Activated T-helper 17 cell treated with anti-CD3 and anti-CD28 coated beads, Interleukin-2, amount 50 U/mL, for 72 hours (primary cell): ENCODE data around the gene USP34. TPM values are rescaled to one million over a fixed set of nuclear protein-coding genes. Genes with fewer than 3 reads are reported as not detected.
"Not testable (repeated sequence)": the region's sequence is repeated elsewhere in the genome, so short reads cannot be mapped to it uniquely, and the experiment has no call there.

Source experiments
- ATAC-seq: fragments of 150-1000 bp; cut with Tn5 transposase; replicated peaks from 2 replicates; pipeline ENCODE4 v1.10.0; 2021; ENCODE audit warnings: mild to moderate bottlenecking, moderate library complexity
- H3K27ac Mint-ChIP-seq: one replicate; pipeline ENCODE4 v1.8.0; 2022; ENCODE audit warnings: mixed read lengths
- H3K27me3 Mint-ChIP-seq: one replicate; pipeline ENCODE4 v1.8.0; 2022; ENCODE audit warnings: mixed read lengths
- H3K36me3 Mint-ChIP-seq: one replicate; pipeline ENCODE4 v1.8.0; 2022; ENCODE audit warnings: low read depth, mild to moderate bottlenecking, mixed read lengths
- H3K4me1 Mint-ChIP-seq: one replicate; pipeline ENCODE4 v1.8.0; 2022; ENCODE audit warnings: mixed read lengths
- H3K4me3 Mint-ChIP-seq: one replicate; pipeline ENCODE4 v1.8.0; 2022; ENCODE audit warnings: mild to moderate bottlenecking, mixed read lengths
- H3K9me3 Mint-ChIP-seq: one replicate; pipeline ENCODE4 v1.8.0; 2022; ENCODE audit warnings: mixed read lengths
- total RNA-seq, 2 donors: library from RNA; stranded (reverse); gene quantifications; one replicate each; pipeline ENCODE4 v1.2.3, GENCODE V29; 2022

USP34 gene, protein sequence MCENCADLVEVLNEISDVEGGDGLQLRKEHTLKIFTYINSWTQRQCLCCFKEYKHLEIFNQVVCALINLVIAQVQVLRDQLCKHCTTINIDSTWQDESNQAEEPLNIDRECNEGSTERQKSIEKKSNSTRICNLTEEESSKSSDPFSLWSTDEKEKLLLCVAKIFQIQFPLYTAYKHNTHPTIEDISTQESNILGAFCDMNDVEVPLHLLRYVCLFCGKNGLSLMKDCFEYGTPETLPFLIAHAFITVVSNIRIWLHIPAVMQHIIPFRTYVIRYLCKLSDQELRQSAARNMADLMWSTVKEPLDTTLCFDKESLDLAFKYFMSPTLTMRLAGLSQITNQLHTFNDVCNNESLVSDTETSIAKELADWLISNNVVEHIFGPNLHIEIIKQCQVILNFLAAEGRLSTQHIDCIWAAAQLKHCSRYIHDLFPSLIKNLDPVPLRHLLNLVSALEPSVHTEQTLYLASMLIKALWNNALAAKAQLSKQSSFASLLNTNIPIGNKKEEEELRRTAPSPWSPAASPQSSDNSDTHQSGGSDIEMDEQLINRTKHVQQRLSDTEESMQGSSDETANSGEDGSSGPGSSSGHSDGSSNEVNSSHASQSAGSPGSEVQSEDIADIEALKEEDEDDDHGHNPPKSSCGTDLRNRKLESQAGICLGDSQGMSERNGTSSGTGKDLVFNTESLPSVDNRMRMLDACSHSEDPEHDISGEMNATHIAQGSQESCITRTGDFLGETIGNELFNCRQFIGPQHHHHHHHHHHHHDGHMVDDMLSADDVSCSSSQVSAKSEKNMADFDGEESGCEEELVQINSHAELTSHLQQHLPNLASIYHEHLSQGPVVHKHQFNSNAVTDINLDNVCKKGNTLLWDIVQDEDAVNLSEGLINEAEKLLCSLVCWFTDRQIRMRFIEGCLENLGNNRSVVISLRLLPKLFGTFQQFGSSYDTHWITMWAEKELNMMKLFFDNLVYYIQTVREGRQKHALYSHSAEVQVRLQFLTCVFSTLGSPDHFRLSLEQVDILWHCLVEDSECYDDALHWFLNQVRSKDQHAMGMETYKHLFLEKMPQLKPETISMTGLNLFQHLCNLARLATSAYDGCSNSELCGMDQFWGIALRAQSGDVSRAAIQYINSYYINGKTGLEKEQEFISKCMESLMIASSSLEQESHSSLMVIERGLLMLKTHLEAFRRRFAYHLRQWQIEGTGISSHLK (N-terminal part only)
- 100 to 1,000 TPM in 1 of 2 donors, 10 to 100 TPM in 1; 98.5 to 121 TPM for total RNA-seq

- Mint-ChIP-seq H3K36me3 (peaks cover 42% of the 10 kb centered on the region), H3K4me3 (peak within 1 kb of the TSS; percentile 96), H3K27ac (peak within 1 kb of the TSS; percentile 96), H3K9me3 (no peaks in the 10 kb centered on the region), H3K4me1 (peaks cover 13% of the 10 kb centered on the region), H3K27me3 (no peaks in the 10 kb centered on the region)
- peak; percentile 84 for ATAC-seq
Measured at GRCh38 chr2:61470965-61471904, at the start of gene USP34. USP34 (minus strand) TSS chr2:61471087; CDS start chr2:61470692, 395 bp downstream.

DNA sequence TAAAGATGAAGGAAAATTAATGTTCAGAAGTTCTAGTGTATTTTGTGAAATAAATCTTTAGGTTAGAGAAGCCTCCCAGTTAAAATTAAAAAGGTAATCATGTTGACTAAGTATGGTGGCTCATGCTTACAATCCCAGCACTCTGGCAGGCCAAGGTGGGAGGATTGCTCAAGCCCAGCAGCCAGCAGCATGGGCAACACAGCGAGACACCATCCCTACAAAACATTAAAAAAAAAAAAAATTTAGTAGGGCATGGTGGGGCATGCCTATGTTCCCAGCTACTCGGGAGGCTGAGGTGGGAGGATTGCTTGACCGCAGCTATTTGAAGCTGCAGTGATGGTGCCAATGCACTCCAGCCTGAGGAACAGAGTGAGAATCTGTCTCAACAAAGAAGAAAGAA, 49.4 kb upstream of the USP34 start:
- H3K27me3 Mint-ChIP-seq = no peaks in the 10 kb centered on the region

DNA sequence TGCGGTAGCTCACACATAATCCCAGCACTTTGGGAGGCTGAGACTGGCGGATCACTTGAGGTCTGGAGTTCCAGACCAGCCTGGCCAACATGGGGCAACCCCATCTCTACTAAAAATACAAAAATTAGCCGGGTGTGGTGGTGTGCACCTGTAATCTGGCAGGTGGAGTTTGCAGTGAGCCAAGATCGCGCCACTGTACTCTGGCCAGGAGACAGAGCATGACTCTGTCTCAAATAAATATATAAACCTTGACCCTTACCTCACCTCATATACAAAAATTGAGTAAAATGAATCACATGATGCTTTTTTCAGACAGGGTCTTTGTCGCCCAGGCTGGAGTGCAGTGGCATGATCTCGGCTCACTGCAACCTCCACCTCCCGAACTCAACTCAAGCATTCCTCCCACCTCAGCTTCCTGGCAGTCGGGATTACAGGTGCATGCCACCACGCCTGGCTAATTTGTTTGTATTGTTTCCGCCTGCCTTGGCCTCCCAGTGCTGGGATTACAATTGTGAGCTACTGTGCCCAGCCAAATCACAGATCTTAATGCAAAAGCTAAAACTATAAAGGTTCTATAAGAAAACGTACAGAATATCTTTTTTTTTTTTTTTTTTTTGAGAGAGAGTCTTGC, 42.0 kb upstream of the USP34 start:
- H3K27ac Mint-ChIP-seq = no peak overlapping the region
- peaks cover 100% of the 10 kb centered on the region for H3K36me3 Mint-ChIP-seq
- H3K4me3 Mint-ChIP-seq = no peak overlapping the region
- no peak for ATAC-seq
- H3K27me3 Mint-ChIP-seq = no peaks in the 10 kb centered on the region
- H3K9me3 Mint-ChIP-seq = no peaks in the 10 kb centered on the region
- peaks cover 10% of the 10 kb centered on the region for H3K4me1 Mint-ChIP-seq

More for the DNA sequence above, 49.4 kb upstream of the USP34 start:
- H3K4me1 Mint-ChIP-seq = no peaks in the 10 kb centered on the region
- H3K27ac Mint-ChIP-seq = no peak overlapping the region
- H3K36me3 Mint-ChIP-seq = peaks cover 100% of the 10 kb centered on the region
- H3K9me3 Mint-ChIP-seq = no peaks in the 10 kb centered on the region
- ATAC-seq = no peak
- H3K4me3 Mint-ChIP-seq = no peak overlapping the region

DNA sequence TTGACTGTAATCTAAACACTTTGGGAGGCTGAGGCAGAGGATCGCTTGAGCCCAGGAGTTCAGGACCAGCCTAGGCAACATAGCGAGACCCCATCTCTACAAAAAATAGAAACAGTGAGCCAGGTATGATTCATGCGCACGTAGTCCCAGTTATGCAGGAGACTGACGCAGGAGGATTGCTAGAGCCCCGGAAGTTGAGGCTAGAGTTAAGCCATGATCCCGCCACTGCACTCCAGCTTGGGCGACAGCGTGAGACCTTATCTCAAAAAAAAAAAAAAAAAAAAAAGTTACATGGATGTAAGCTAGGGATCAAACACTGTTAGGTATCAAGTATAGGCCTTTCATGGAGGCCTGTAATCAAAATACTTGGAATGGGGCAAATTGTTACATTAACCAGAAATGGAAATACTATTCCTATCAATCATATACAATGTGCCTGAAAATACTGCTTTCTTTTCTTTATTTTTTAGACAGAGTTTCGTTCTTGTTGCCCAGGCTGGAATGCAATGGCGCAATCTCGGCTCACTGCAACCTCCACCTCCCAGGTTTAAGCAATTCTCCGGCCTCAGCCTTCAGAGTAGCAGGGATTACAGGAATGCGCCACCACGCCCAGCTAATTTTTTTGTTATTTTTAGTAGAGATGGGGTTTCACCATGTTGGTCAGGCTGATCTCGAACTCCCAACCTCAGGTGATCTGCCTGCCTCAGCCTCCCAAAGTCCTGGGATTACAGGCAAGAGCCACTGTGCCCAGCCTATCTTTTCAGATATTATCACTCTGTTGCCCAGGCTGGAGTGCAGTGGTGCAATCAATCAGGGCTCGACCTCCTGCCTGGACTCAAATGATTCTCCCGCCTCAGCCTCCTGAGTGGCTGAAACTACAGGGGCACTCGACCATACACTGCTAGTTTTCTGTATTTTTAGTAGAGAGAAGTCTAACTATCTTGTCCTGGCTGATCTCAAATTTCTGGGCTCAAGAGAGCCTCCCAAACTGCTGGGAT, 40.1 kb upstream of the USP34 start:
- Mint-ChIP-seq H3K4me1 (peaks cover 10% of the 10 kb centered on the region), H3K27me3 (no peaks in the 10 kb centered on the region), H3K9me3 (no peaks in the 10 kb centered on the region), H3K36me3 (peaks cover 97% of the 10 kb centered on the region), H3K4me3 (no peak overlapping the region), H3K27ac (no peak overlapping the region)
- no peak for ATAC-seq

DNA sequence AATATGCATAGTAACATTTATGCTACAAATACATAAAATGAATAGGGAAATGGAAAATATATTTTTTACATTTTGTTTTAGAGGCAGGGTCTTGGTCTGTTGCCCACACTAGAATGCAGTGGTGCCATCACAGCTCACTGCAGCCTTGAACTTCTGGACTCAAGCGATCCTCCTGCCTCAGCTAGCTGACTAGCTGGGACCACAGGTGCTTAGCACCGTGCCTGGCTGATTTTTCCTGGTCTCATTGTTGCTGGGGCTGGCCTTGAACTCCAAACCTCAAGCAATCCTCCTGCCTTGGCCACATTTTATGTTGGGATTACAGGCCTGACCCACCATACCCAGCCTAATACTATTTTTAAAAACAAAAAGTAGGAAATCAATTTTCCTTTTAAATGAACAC, 34.1 kb upstream of the USP34 start:
- peaks cover 96% of the 10 kb centered on the region for H3K36me3 Mint-ChIP-seq
- H3K27me3 Mint-ChIP-seq = no peaks in the 10 kb centered on the region
- ATAC-seq = no peak
- H3K9me3 Mint-ChIP-seq = no peaks in the 10 kb centered on the region
- H3K27ac Mint-ChIP-seq = no peak overlapping the region
- H3K4me3 Mint-ChIP-seq = no peak overlapping the region
- H3K4me1 Mint-ChIP-seq = peaks cover 5% of the 10 kb centered on the region

DNA sequence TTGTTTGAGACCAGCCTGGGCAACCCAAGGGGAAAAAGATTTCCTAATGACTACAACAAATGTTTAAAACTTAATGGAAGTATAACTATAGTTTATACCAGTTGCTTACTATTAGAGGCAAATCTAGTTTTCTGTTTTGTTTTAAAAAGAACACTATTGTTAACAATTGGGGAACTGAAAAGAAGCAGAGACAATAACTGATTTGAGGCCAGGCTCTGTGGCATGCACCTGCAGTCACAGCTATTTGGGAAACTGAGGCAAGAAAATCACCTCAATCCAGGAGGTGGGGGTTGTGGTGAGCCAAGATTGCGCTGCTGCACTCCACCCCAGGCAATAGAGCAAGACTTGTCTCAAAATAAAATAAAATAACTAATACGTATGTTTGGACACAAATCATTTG, 28.2 kb upstream of the USP34 start:
- H3K27ac Mint-ChIP-seq = no peak overlapping the region
- no peak overlapping the region for H3K4me3 Mint-ChIP-seq
- no peak for ATAC-seq
- H3K36me3 Mint-ChIP-seq = peaks cover 100% of the 10 kb centered on the region
- H3K9me3 Mint-ChIP-seq = no peaks in the 10 kb centered on the region
- no peaks in the 10 kb centered on the region for H3K27me3 Mint-ChIP-seq
- H3K4me1 Mint-ChIP-seq = peaks cover 5% of the 10 kb centered on the region

DNA sequence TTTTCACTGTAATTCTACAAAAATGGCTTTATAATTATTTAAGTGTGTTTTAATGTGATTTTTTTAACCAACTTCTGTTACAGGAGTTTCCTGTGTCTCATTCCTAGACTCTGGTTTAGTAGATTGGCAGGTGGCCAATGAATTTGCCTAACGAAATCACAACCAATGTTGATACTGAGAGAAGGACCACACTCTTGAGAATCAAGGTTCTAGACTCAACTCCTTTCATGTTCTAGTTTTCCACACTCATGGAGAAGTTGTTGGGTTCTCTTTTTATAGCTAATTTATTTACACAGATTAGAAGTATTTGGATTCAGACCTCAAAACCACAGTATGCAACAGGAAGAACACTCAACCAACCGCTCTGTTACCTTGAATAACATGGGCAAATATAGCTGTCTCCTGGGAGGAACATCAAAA, 22.6 kb upstream of the USP34 start:
- Mint-ChIP-seq H3K4me3 (peak overlapping the region; percentile 33), H3K36me3 (peaks cover 100% of the 10 kb centered on the region), H3K4me1 (peaks cover 11% of the 10 kb centered on the region), H3K27ac (peak overlapping the region; percentile 45), H3K9me3 (no peaks in the 10 kb centered on the region), H3K27me3 (no peaks in the 10 kb centered on the region)
- ATAC-seq = peak; percentile 59

GRCh38 chr2:61492476-61492875, 21.6 kb upstream of the USP34 start:
- H3K4me1 Mint-ChIP-seq = peaks cover 11% of the 10 kb centered on the region
- no peak overlapping the region for H3K4me3 Mint-ChIP-seq
- H3K27me3 Mint-ChIP-seq = no peaks in the 10 kb centered on the region
- H3K27ac Mint-ChIP-seq = peak overlapping the region; percentile 51
- peaks cover 100% of the 10 kb centered on the region for H3K36me3 Mint-ChIP-seq
- ATAC-seq = no peak
- no peaks in the 10 kb centered on the region for H3K9me3 Mint-ChIP-seq

GRCh38 chr2:61485281-61485680, 14.4 kb upstream of the USP34 start:
- Mint-ChIP-seq H3K36me3 (peaks cover 100% of the 10 kb centered on the region), H3K4me1 (no peaks in the 10 kb centered on the region), H3K27me3 (no peaks in the 10 kb centered on the region)

GRCh38 chr2:61478086-61478485, 7.2 kb upstream of the USP34 start:
- no peaks in the 10 kb centered on the region for H3K9me3 Mint-ChIP-seq
- peaks cover 67% of the 10 kb centered on the region for H3K36me3 Mint-ChIP-seq
- H3K27ac Mint-ChIP-seq = no peak overlapping the region
- no peaks in the 10 kb centered on the region for H3K27me3 Mint-ChIP-seq
- ATAC-seq = no peak
- no peak overlapping the region for H3K4me3 Mint-ChIP-seq
- H3K4me1 Mint-ChIP-seq = no peaks in the 10 kb centered on the region

More at GRCh38 chr2:61485281-61485680, 14.4 kb upstream of the USP34 start:
- ATAC-seq = no peak
- peak overlapping the region; percentile 61 for H3K27ac Mint-ChIP-seq
- H3K9me3 Mint-ChIP-seq = no peaks in the 10 kb centered on the region
- no peak overlapping the region for H3K4me3 Mint-ChIP-seq

- not testable (repeated sequence) for H3K4me1 Mint-ChIP-seq, H3K4me3 Mint-ChIP-seq, ATAC-seq, H3K9me3 Mint-ChIP-seq, H3K27me3 Mint-ChIP-seq
- peak overlapping the region; percentile 28 for H3K27ac Mint-ChIP-seq
- H3K36me3 Mint-ChIP-seq = peaks cover 63% of the 10 kb centered on the region
Measured at GRCh38 chr2:61476929-61477589, 6.2 kb upstream of the USP34 start.
